HCT116 (cell line): ENCODE results near the gene PHF2. TPM values are rescaled to one million over a fixed set of nuclear protein-coding genes. Genes with fewer than 3 reads are reported as not detected.

Experiments
- ATAC-seq: fragments of 200-7000 bp; cut with Tn5 transposase; 2 replicates; pipeline ENCODE4 v1.9.1; 2020; ENCODE audit warnings: mild to moderate bottlenecking, moderate library complexity
- BruUV-seq: library from RNA; stranded (reverse); fragments of 400-500 nt; replicated peaks from 2 replicates; lab custom pipeline; 2021; lab: Mats Ljungman, UMichigan
- CTCF ChIA-PET: fragments of 300-600 bp; sonication (Branson Sonifier 250); formaldehyde crosslinking; loops from one replicate; lab custom pipeline; 2021; ENCODE audit warnings: antibody characterized with exemption; lab: Charles Lee
- POLR2A ChIA-PET: fragments of 300-600, 350-600 bp; sonication (Branson Sonifier 250); formaldehyde crosslinking; loops from one replicate; lab custom pipeline; 2021; ENCODE audit warnings: antibody characterized with exemption; lab: Charles Lee
- RAD21 ChIA-PET, 2 experiments: fragments of 300-600 bp; sonication (Branson Sonifier 250); formaldehyde crosslinking; loops; one replicate each; lab custom pipeline; 2023; ENCODE audit warnings: low total read pairs in 2 of 2; ENCODE audit not compliant: uncharacterized antibody in 2 of 2, unreplicated experiment in 2 of 2, low non-redundant PET in 1 of 2; lab: Charles Lee
- DNase-seq: peaks from one replicate; pipeline ENCODE4 v3.0.0-alpha.2; 2010; ENCODE audit warnings: low read depth, low spot score
- H2AFZ ChIP-seq: fragments of 200-600 bp; shearing (Covaris generic), sonication (generic); 2 replicates; pipeline ENCODE4 v1.6.1; 2017; ENCODE audit warnings: low read depth, mixed run types, mixed read lengths, antibody characterized with exemption, low read length; ENCODE audit not compliant: poor library complexity, severe bottlenecking
- H3K27ac ChIP-seq: 2 replicates; pipeline ENCODE4 v1.5.1; 2012; ENCODE audit warnings: low read depth, low read length
- H3K27me3 ChIP-seq: fragments of 200-600 bp; sonication (generic); 2 replicates; pipeline ENCODE4 v1.6.1; 2016; ENCODE audit warnings: mixed run types, low read length, mixed read lengths; ENCODE audit not compliant: insufficient read depth
- H3K36me3 ChIP-seq, 2 experiments: fragments of 200-500 bp in 1 of 2; fragments of 200-600 bp in 1 of 2; sonication (Bioruptor generic) in 1 of 2; sonication (generic) in 1 of 2; 2 replicates each; pipeline versions ENCODE4 v1.5.1 to v1.6.1; 2014 to 2016; ENCODE audit warnings: low read length in 2 of 2, inconsistent platforms in 1 of 2, mixed read lengths in 1 of 2, mixed run types in 1 of 2; ENCODE audit not compliant: insufficient read depth in 2 of 2, control insufficient read depth in 1 of 2
- H3K4me1 ChIP-seq, 2 experiments: fragments of 200-600 bp in 1 of 2; sonication (generic) in 1 of 2; 2 replicates each; pipeline versions ENCODE4 v1.5.1 to v1.6.1; 2012 to 2017; ENCODE audit warnings: low read length in 2 of 2, inconsistent platforms in 1 of 2, mild to moderate bottlenecking in 1 of 2, mixed read lengths in 1 of 2, mixed run types in 1 of 2, moderate library complexity in 1 of 2; ENCODE audit not compliant: insufficient read depth in 2 of 2, control insufficient read depth in 1 of 2
- H3K4me2 ChIP-seq: fragments of 200-600 bp; sonication (generic); 2 replicates; pipeline ENCODE4 v1.6.1; 2017; ENCODE audit warnings: mixed run types, low read length, mixed read lengths
- H3K4me3 ChIP-seq, 2 experiments: fragments of 200-600 bp in 1 of 2; sonication (generic) in 1 of 2; replicated peaks in 1 of 2; 2 replicates each; pipeline ENCODE4 v1.5.1; 2011 to 2016; ENCODE audit warnings: low read length in 2 of 2, control low read depth in 1 of 2, low read depth in 1 of 2, mild to moderate bottlenecking in 1 of 2, mixed read lengths in 1 of 2, mixed run types in 1 of 2
- H3K79me2 ChIP-seq: fragments of 200-600 bp; sonication (generic); 2 replicates; pipeline ENCODE4 v1.6.1; 2017; ENCODE audit warnings: mild to moderate bottlenecking, mixed run types, low read length, moderate library complexity, mixed read lengths; ENCODE audit not compliant: insufficient read depth
- H3K9ac ChIP-seq: fragments of 200-600 bp; sonication (generic); 2 replicates; pipeline ENCODE4 v1.6.1; 2016; ENCODE audit warnings: low read length, mixed read lengths
- H3K9me2 ChIP-seq: fragments of 200-600 bp; sonication (generic), shearing (Covaris generic); 2 replicates; pipeline ENCODE4 v1.6.1; 2017; ENCODE audit warnings: mixed run types, mild to moderate bottlenecking, moderate library complexity; ENCODE audit not compliant: insufficient read depth
- H3K9me3 ChIP-seq, 2 experiments: fragments of 200-500 bp in 1 of 2; fragments of 200-600 bp in 1 of 2; sonication (Bioruptor generic) in 1 of 2; sonication (generic) in 1 of 2; 2 replicates each; pipeline ENCODE4 v1.6.1; 2014 to 2017; ENCODE audit warnings: low read length in 2 of 2, mixed read lengths in 2 of 2, inconsistent platforms in 1 of 2, low read depth in 1 of 2, mild to moderate bottlenecking in 1 of 2, mixed run types in 1 of 2, moderate library complexity in 1 of 2; ENCODE audit not compliant: control insufficient read depth in 1 of 2, insufficient read depth in 1 of 2
- H4K20me1 ChIP-seq: fragments of 200-600 bp; sonication (generic), shearing (Covaris generic); 2 replicates; pipeline ENCODE4 v1.6.1; 2017; ENCODE audit warnings: mixed run types, mild to moderate bottlenecking, moderate library complexity; ENCODE audit not compliant: insufficient read depth
- CTCF ChIP-seq, 3 experiments: fragments of 200-600 bp in 1 of 3; sonication (generic) in 1 of 3; IDR thresholded peaks in 2 of 3; conservative IDR thresholded peaks in 1 of 3; 2 replicates each; pipeline ENCODE4 v1.5.1; 2012 to 2017; ENCODE audit warnings: low read depth in 2 of 3, low read length in 2 of 3, antibody characterized with exemption in 1 of 3, borderline replicate concordance in 1 of 3, control low read depth in 1 of 3, mild to moderate bottlenecking in 1 of 3, mixed read lengths in 1 of 3, mixed run types in 1 of 3, moderate library complexity in 1 of 3; ENCODE audit not compliant: insufficient read depth in 1 of 3
- EGR1 ChIP-seq: IDR thresholded peaks from 2 replicates; pipeline ENCODE4 v1.6.1; 2012; ENCODE audit warnings: low read depth
- ELF1 ChIP-seq: IDR thresholded peaks from 2 replicates; pipeline ENCODE4 v1.6.1; 2012; ENCODE audit warnings: low read depth, borderline replicate concordance
- EZH2 ChIP-seq: fragments of 200-600 bp; sonication (generic); IDR thresholded peaks from 2 replicates; pipeline ENCODE4 v1.6.1; 2017; ENCODE audit warnings: antibody characterized with exemption, mixed run types
- EZH2phosphoT487 ChIP-seq: fragments of 200-600 bp; IDR thresholded peaks from 2 replicates; pipeline ENCODE4 v1.6.1; 2018; ENCODE audit warnings: antibody characterized with exemption, borderline replicate concordance
- FOSL1 ChIP-seq: IDR thresholded peaks from 2 replicates; pipeline ENCODE4 v1.6.1; 2012; ENCODE audit warnings: low read depth
- JUND ChIP-seq: IDR thresholded peaks from 2 replicates; pipeline ENCODE4 v1.6.1; 2012
- POLR2A ChIP-seq: IDR thresholded peaks from 2 replicates; pipeline ENCODE4 v1.7.0; 2011; ENCODE audit warnings: borderline replicate concordance; ENCODE audit not compliant: insufficient read depth, insufficient read length; ENCODE audit errors: extremely low read depth
- RAD21 ChIP-seq: IDR thresholded peaks from 2 replicates; pipeline ENCODE4 v1.6.1; 2012; ENCODE audit warnings: low read depth, mild to moderate bottlenecking
- SP1 ChIP-seq: IDR thresholded peaks from 2 replicates; pipeline ENCODE4 v1.6.1; 2012; ENCODE audit warnings: low read depth
- YY1 ChIP-seq: IDR thresholded peaks from 2 replicates; pipeline ENCODE4 v1.6.1; 2011; ENCODE audit warnings: low read length, low read depth, moderate library complexity, mild to moderate bottlenecking; ENCODE audit not compliant: insufficient replicate concordance; ENCODE audit errors: extremely low read depth
- ZFX ChIP-seq: fragments of 450-650 bp; IDR thresholded peaks from 2 replicates; pipeline ENCODE4 v1.6.1; 2017
- intact Hi-C: fragments of 100-400 bp; cut with micrococcal nuclease; formaldehyde crosslinking; loops from 2 replicates; pipeline ENCODE4 v1.10.0; 2022
- total RNA-seq: library from RNA; stranded (reverse); gene quantifications from one replicate; pipeline ENCODE4 v1.2.1, GENCODE V29; 2021; ENCODE audit not compliant: unreplicated experiment
- TF ChIP-seq, protein P1 (sequence below): IDR thresholded peaks from 2 replicates; pipeline ENCODE4 v1.6.1; 2011; ENCODE audit warnings: mild to moderate bottlenecking, low read length, moderate library complexity; ENCODE audit not compliant: insufficient replicate concordance; ENCODE audit errors: extremely low read depth
- TF ChIP-seq, protein P2 (sequence below): IDR thresholded peaks from 2 replicates; pipeline ENCODE4 v1.6.1; 2012; ENCODE audit warnings: low read depth

PHF2 gene
- total RNA-seq, 1 experiment from 2014 or later: 20.6 TPM

- H3K36me3 ChIP-seq: no peaks in the 10 kb centered on the region
- H3K9me3 ChIP-seq: no peaks in the 10 kb centered on the region
- no peak overlapping the region for H2AFZ ChIP-seq
- intact Hi-C loops: no loop called here
- no peaks in the 10 kb centered on the region for H3K27me3 ChIP-seq
- H3K4me2 ChIP-seq: no peak overlapping the region
- TF ChIP-seq RAD21: no peak
- TF ChIP-seq FOSL1: no peak
- TF ChIP-seq, protein P1, sequence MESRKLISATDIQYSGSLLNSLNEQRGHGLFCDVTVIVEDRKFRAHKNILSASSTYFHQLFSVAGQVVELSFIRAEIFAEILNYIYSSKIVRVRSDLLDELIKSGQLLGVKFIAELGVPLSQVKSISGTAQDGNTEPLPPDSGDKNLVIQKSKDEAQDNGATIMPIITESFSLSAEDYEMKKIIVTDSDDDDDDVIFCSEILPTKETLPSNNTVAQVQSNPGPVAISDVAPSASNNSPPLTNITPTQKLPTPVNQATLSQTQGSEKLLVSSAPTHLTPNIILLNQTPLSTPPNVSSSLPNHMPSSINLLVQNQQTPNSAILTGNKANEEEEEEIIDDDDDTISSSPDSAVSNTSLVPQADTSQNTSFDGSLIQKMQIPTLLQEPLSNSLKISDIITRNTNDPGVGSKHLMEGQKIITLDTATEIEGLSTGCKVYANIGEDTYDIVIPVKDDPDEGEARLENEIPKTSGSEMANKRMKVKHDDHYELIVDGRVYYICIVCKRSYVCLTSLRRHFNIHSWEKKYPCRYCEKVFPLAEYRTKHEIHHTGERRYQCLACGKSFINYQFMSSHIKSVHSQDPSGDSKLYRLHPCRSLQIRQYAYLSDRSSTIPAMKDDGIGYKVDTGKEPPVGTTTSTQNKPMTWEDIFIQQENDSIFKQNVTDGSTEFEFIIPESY: no peak
- TF ChIP-seq JUND: no peak
- no peak for TF ChIP-seq EGR1
- no peak for TF ChIP-seq YY1
- no peak for TF ChIP-seq SP1
- TF ChIP-seq EZH2: no peak
- TF ChIP-seq POLR2A: no peak
- TF ChIP-seq, protein P2, sequence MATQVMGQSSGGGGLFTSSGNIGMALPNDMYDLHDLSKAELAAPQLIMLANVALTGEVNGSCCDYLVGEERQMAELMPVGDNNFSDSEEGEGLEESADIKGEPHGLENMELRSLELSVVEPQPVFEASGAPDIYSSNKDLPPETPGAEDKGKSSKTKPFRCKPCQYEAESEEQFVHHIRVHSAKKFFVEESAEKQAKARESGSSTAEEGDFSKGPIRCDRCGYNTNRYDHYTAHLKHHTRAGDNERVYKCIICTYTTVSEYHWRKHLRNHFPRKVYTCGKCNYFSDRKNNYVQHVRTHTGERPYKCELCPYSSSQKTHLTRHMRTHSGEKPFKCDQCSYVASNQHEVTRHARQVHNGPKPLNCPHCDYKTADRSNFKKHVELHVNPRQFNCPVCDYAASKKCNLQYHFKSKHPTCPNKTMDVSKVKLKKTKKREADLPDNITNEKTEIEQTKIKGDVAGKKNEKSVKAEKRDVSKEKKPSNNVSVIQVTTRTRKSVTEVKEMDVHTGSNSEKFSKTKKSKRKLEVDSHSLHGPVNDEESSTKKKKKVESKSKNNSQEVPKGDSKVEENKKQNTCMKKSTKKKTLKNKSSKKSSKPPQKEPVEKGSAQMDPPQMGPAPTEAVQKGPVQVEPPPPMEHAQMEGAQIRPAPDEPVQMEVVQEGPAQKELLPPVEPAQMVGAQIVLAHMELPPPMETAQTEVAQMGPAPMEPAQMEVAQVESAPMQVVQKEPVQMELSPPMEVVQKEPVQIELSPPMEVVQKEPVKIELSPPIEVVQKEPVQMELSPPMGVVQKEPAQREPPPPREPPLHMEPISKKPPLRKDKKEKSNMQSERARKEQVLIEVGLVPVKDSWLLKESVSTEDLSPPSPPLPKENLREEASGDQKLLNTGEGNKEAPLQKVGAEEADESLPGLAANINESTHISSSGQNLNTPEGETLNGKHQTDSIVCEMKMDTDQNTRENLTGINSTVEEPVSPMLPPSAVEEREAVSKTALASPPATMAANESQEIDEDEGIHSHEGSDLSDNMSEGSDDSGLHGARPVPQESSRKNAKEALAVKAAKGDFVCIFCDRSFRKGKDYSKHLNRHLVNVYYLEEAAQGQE: no peak
- no peak for TF ChIP-seq CTCF (IDR thresholded peaks at IDR 0.05 in 2 of 3, conservative IDR thresholded peaks at IDR 0.05 in 1 of 3; ENCODE audit: borderline replicate concordance in 1 of 3, insufficient read depth in 1 of 3, low read depth in 2 of 3, low read length in 2 of 3)
- TF ChIP-seq ELF1: no peak
- no peak for TF ChIP-seq EZH2phosphoT487
- TF ChIP-seq ZFX: no peak
- H3K27ac ChIP-seq: no peak overlapping the region
- H3K4me3 ChIP-seq: no peak overlapping the region
- ChIA-PET POLR2A (no interaction called here), RAD21 (no interaction called here), CTCF (no interaction called here)
- BruUV-seq: no TSS peak
- ATAC-seq (no peak), DNase-seq (no peak)
- H4K20me1 ChIP-seq: no peaks in the 10 kb centered on the region
- H3K9me2 ChIP-seq: no peaks in the 10 kb centered on the region
- peaks cover 50% of the 10 kb centered on the region for H3K79me2 ChIP-seq
- H3K4me1 ChIP-seq: no peaks in the 10 kb centered on the region
- H3K9ac ChIP-seq: no peak overlapping the region
These were observed 8.9 kb downstream of the PHF2 start for GRCh38 chr9:93585259-93585658.
